SJCRH30 (cell line): ENCODE measurements around the gene MED29. TPM values are rescaled to one million over a fixed set of nuclear protein-coding genes. Genes with fewer than 3 reads are reported as not detected.

ENCODE experiments used
- DNase-seq, 2 experiments: peaks; one replicate each; pipeline ENCODE4 v3.0.0-alpha.2; 2015 to 2020
- H3K27ac ChIP-seq: fragments of 250-450 bp; sonication (Bioruptor Pico); 2 replicates; pipeline ENCODE4 v1.5.1; 2020; ENCODE audit warnings: mild to moderate bottlenecking, moderate library complexity
- H3K27me3 ChIP-seq: fragments of 250-450 bp; sonication (Bioruptor Pico); 2 replicates; pipeline ENCODE4 v1.5.1; 2020; ENCODE audit warnings: mild to moderate bottlenecking, moderate library complexity
- H3K36me3 ChIP-seq: fragments of 250-450 bp; sonication (Bioruptor Pico); 2 replicates; pipeline ENCODE4 v1.5.1; 2020; ENCODE audit warnings: mild to moderate bottlenecking, moderate library complexity
- H3K4me1 ChIP-seq: fragments of 250-450 bp; sonication (Bioruptor Pico); 2 replicates; pipeline ENCODE4 v1.5.1; 2020; ENCODE audit warnings: mild to moderate bottlenecking, moderate library complexity
- H3K4me3 ChIP-seq: fragments of 250-450 bp; sonication (Bioruptor Pico); 2 replicates; pipeline ENCODE4 v1.5.1; 2020; ENCODE audit warnings: mild to moderate bottlenecking, moderate library complexity
- H3K9me3 ChIP-seq: fragments of 250-450 bp; sonication (Bioruptor Pico); replicated peaks from 2 replicates; pipeline ENCODE4 v1.5.1; 2020; ENCODE audit warnings: mild to moderate bottlenecking, moderate library complexity
- total RNA-seq: library from RNA; depleted of rRNA; stranded (reverse); fragments of >200 nt; shearing (Covaris generic); gene quantifications from 2 replicates; pipeline ENCODE4 v1.2.3, GENCODE V29; 2014

MED29 gene
- total RNA-seq, 1 experiment from 2014 or later = 31.9 TPM

- H3K27ac ChIP-seq = no peak overlapping the region
- peaks cover 53% of the 10 kb centered on the region for H3K36me3 ChIP-seq
- H3K9me3 ChIP-seq = no peaks in the 10 kb centered on the region
- H3K27me3 ChIP-seq = no peaks in the 10 kb centered on the region
- DNase-seq = no peak
- H3K4me1 ChIP-seq = no peaks in the 10 kb centered on the region
- no peak overlapping the region for H3K4me3 ChIP-seq
Measured at GRCh38 chr19:39420769-39421168, 29.6 kb downstream of the MED29 start.

DNA sequence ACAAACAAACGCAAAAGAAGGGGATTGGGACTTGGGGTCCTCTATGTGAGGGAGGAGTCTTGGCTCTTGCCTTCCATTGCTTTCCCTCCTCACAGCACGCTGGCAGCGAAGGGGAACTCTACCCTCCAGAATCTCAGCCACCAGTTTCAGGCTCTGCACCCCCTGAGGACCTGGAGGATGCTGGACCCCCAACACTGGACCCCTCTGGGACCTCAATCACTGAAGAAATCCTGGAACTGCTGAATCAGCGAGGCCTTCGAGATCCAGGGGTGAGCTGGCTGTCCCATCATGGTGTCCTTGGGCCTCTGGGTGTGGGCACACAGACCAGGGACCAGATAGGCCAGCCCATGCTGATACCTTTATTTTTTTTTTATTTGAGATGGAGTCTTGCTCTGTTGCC lies 30.8 kb downstream of the MED29 start:
- H3K27ac ChIP-seq = no peak overlapping the region
- DNase-seq = no peak
- H3K36me3 ChIP-seq = peaks cover 53% of the 10 kb centered on the region
- no peaks in the 10 kb centered on the region for H3K4me1 ChIP-seq
- no peak overlapping the region for H3K4me3 ChIP-seq
- no peaks in the 10 kb centered on the region for H3K27me3 ChIP-seq
- H3K9me3 ChIP-seq = no peaks in the 10 kb centered on the region

DNA sequence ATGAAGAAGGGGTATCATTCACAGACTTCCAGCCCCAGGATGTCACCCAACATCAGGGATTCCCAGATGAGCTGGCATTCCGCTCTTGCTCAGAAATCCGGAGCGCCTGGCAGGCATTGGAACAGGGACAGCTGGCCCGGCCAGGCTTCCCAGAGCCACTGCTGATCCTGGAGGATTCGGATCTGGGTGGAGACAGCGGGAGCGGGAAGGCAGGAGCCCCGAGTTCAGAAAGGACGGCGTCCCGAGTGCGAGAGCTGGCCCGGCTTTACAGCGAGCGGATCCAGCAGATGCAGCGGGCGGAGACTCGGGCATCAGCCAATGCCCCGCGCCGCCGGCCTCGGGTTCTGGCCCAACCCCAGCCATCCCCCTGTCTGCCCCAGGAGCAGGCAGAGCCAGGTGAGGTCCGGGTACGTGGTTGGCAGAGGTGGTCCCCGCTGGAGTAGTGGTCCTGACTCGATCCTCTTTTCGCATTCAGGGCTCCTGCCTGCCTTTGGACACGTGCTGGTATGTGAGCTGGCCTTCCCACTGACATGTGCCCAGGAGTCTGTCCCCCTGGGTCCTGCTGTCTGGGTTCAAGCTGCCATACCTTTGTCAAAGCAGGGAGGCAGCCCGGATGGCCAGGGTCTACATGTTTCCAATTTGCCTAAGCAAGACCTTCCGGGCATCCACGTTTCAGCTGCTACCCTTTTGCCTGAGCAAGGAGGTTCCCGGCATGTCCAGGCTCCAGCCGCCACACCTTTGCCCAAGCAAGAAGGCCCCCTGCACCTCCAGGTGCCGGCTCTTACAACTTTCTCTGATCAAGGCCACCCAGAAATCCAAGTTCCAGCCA lies 32.3 kb downstream of the MED29 start:
- H3K4me1 ChIP-seq = peaks cover 2% of the 10 kb centered on the region; the same call in 1 of the 2 replicates
- no peak overlapping the region for H3K4me3 ChIP-seq
- no peaks in the 10 kb centered on the region for H3K9me3 ChIP-seq
- H3K27ac ChIP-seq = no peak overlapping the region
- DNase-seq = no peak
- no peaks in the 10 kb centered on the region for H3K27me3 ChIP-seq
- H3K36me3 ChIP-seq = peaks cover 45% of the 10 kb centered on the region

DNA sequence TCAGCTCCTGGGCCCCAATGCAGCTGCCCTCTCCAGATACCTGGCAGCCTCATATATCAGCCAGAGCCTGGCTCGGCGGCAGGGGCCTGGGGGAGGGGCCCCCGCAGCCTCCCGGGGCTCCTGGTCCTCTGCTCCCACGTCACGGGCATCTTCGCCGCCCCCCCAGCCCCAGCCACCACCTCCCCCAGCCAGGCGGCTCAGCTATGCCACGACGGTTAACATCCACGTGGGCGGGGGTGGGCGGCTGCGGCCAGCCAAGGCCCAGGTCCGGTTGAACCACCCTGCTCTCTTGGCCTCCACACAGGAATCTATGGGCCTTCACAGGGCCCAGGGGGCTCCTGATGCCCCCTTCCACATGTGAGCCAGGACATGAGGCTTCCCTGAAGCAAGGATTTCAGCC lies 33.8 kb downstream of the MED29 start:
- Histone ChIP-seq H3K4me1 (peaks cover 7% of the 10 kb centered on the region; the same call in 1 of the 2 replicates), H3K36me3 (peaks cover 33% of the 10 kb centered on the region), H3K27me3 (no peaks in the 10 kb centered on the region), H3K27ac (no peak overlapping the region), H3K4me3 (no peak overlapping the region), H3K9me3 (no peaks in the 10 kb centered on the region)
- no peak for DNase-seq

GRCh38 chr19:39425744-39426143 lies 34.6 kb downstream of the MED29 start:
- H3K9me3 ChIP-seq = no peaks in the 10 kb centered on the region
- no peak overlapping the region for H3K27ac ChIP-seq
- H3K4me1 ChIP-seq = peaks cover 7% of the 10 kb centered on the region; the same call in 1 of the 2 replicates
- DNase-seq = no peak
- no peaks in the 10 kb centered on the region for H3K27me3 ChIP-seq
- H3K4me3 ChIP-seq = no peak overlapping the region
- H3K36me3 ChIP-seq = peaks cover 28% of the 10 kb centered on the region

GRCh38 chr19:39426170-39426569 lies 35.0 kb downstream of the MED29 start:
- no peak for DNase-seq
- H3K9me3 ChIP-seq = no peaks in the 10 kb centered on the region
- H3K36me3 ChIP-seq = peaks cover 27% of the 10 kb centered on the region
- no peak overlapping the region for H3K27ac ChIP-seq
- H3K27me3 ChIP-seq = no peaks in the 10 kb centered on the region
- H3K4me1 ChIP-seq = peaks cover 7% of the 10 kb centered on the region; the same call in 1 of the 2 replicates
- H3K4me3 ChIP-seq = no peak overlapping the region

DNA sequence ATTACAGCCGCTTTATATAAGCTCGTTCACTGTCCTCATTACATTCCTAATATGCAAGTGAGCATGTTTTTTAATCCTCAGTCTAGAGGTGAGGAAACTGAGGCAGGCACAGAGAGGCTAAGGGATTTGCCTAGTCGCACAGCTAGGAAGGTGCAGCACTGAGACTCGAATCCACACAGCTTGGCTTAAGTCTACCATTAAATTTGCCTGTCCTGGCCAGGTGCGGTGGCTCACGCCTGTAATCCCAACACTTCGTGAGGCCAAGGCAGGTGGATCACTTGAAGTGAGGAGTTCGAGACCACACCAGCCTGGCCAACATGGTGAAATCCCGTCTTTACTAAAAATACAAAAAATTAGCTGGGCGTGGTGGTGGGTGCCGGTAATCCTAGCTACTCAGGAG lies 36.5 kb downstream of the MED29 start:
- Histone ChIP-seq H3K27me3 (no peaks in the 10 kb centered on the region), H3K36me3 (peaks cover 23% of the 10 kb centered on the region), H3K4me3 (no peak overlapping the region), H3K9me3 (no peaks in the 10 kb centered on the region), H3K4me1 (peaks cover 7% of the 10 kb centered on the region; the same call in 1 of the 2 replicates), H3K27ac (no peak overlapping the region)
- DNase-seq = no peak

DNA sequence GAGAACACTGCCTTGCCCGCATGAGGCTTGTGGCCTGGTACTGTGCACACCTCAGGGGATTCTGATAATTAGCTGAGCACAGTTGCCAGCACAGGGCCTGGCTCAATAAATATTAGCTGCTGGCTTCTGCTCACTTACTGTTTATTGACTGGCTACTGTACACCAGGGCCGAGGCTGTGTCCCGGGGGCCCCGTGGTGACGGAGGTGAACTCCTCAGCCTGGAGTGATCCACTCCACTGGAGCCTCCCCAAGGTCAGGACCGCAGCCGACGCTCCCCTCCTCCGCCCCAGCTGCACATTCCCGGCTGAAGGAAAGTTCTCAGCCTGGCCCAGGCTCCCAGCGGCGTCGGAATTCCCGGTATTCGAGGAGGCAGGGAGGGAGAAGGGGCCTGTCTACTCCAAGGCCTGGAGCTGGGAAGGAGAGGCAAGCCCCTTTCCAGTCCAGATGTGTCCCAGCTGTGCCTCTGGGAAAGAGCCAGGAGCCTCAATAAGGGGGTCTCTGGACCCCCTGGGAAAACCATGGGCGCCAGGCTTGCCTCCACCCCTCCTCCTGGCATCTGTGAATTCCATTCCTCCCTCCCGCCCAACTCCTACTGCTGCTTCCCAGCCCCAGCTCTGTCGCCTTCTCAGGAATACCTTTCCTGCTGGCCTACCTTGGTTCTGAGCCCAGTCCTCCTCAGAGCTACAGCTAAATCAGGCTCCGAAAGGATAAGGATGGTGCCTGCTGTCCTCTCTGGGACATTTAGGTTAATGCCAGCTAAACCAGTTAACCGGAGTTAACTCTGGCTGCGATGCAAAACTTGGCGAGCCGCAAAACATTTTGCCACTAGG lies 37.3 kb downstream of the MED29 start:
- peak overlapping the region; percentile 7; the same call in 1 of the 2 replicates for H3K4me3 ChIP-seq
- no peaks in the 10 kb centered on the region for H3K9me3 ChIP-seq

DNA sequence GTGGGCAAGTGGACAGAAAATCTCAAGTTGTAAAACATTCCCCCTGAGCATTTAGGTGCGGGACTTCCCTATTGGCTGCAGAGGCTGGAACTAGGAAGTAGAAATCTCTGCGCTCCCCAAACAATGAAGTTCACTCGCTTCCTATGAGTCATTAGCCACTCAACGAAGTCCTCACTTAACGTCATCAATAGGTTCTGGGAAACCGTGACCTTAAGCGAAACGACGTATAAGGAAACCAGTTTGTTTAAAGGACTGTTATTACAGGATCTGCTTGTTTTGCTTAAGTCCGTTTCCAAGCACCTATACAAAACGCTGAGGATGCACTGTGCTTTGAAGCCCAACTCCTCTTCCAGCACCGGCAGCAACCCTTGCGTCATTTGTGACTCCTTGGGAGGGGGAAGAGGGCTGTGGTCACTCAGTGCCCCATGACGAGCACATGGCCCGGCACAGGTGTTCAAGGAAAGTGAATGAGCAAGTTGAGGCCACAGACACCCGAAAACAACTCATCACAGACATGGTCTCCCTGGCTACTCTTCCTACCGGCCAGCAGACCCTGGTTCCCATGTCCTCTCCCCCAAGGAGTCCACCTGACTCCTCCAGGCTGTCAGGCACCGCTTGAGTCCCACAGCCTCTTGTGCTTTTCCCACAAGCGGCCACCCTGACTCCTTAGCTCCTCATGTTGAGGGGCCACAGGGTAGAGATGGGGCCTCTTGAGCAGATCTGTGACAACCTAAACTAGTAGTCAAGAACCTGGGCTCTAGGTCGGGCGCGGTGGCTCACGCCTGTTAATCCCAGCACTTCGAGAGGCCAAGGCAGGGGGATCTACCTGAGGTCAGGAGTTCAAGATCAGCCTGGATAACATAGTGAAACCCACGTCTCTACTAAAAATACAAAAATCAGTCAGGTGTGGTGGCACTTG lies 39.8 kb downstream of the MED29 start:
- Histone ChIP-seq H3K36me3 (peaks cover 39% of the 10 kb centered on the region), H3K4me3 (no peak overlapping the region), H3K4me1 (peaks cover 7% of the 10 kb centered on the region; the same call in 1 of the 2 replicates), H3K27ac (peak overlapping the region; percentile 3; the same call in 1 of the 2 replicates), H3K9me3 (no peaks in the 10 kb centered on the region), H3K27me3 (no peaks in the 10 kb centered on the region)
- DNase-seq = peak; percentile 30 to 51

More for the DNA sequence above, 37.3 kb downstream of the MED29 start:
- Histone ChIP-seq H3K27me3 (no peaks in the 10 kb centered on the region), H3K4me1 (peaks cover 7% of the 10 kb centered on the region; the same call in 1 of the 2 replicates), H3K27ac (no peak overlapping the region; the same call in 1 of the 2 replicates), H3K36me3 (peaks cover 29% of the 10 kb centered on the region)
- DNase-seq = peak; percentile 74 to 79

DNA sequence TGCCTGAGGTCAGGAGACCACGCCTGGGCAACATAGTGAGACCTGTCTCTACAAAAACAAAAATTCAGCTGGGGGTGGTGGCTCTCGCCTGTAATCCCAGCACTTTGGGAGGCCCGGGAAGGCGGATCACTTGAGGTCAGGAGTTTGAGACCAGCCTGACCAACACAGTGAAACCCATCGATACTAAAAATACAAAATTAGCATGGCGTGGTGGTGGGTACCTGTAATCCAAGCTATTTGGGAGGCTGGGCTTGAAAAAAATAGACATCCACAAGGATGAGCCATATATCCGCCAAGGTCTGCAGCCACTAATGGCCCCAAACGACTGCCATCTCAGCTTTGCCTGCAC lies 41.5 kb downstream of the MED29 start:
- Histone ChIP-seq H3K4me1 (peaks cover 7% of the 10 kb centered on the region; the same call in 1 of the 2 replicates), H3K9me3 (no peaks in the 10 kb centered on the region), H3K27ac (no peak overlapping the region), H3K27me3 (no peaks in the 10 kb centered on the region), H3K4me3 (no peak overlapping the region), H3K36me3 (peaks cover 39% of the 10 kb centered on the region)
- DNase-seq = no peak

DNA sequence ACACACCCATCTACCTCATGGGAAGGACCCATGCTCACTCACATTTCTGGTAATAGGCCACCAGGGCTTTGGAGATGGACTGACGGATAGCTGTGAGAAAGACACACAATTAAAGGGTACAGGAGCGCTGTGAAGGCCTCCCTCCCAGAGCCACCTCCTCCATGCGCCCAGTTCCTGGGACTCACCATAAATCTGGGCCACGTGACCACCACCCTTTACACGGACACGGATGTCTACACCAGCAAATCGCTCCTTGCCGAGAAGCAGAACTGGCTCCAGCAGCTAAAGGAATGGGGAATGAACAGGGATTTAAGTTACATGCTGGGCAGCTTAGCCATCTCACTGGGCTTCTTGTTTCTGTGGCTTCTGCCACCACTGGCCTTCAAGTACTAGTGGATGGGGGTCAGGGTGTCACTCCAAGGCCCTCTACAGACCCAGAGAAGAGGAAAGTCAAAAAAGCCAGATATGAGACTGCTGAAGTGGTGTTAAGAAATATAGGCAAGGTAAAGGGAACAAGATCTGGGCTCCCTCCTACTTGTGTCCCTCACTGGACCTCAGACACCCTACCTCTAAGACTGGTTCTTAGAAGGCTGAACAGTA lies 42.4 kb downstream of the MED29 start:
- DNase-seq = no peak
- no peak overlapping the region for H3K4me3 ChIP-seq
- H3K4me1 ChIP-seq = peaks cover 4% of the 10 kb centered on the region; the same call in 1 of the 2 replicates
- no peaks in the 10 kb centered on the region for H3K27me3 ChIP-seq
- H3K36me3 ChIP-seq = peaks cover 39% of the 10 kb centered on the region
- H3K27ac ChIP-seq = no peak overlapping the region
- H3K9me3 ChIP-seq = no peaks in the 10 kb centered on the region

DNA sequence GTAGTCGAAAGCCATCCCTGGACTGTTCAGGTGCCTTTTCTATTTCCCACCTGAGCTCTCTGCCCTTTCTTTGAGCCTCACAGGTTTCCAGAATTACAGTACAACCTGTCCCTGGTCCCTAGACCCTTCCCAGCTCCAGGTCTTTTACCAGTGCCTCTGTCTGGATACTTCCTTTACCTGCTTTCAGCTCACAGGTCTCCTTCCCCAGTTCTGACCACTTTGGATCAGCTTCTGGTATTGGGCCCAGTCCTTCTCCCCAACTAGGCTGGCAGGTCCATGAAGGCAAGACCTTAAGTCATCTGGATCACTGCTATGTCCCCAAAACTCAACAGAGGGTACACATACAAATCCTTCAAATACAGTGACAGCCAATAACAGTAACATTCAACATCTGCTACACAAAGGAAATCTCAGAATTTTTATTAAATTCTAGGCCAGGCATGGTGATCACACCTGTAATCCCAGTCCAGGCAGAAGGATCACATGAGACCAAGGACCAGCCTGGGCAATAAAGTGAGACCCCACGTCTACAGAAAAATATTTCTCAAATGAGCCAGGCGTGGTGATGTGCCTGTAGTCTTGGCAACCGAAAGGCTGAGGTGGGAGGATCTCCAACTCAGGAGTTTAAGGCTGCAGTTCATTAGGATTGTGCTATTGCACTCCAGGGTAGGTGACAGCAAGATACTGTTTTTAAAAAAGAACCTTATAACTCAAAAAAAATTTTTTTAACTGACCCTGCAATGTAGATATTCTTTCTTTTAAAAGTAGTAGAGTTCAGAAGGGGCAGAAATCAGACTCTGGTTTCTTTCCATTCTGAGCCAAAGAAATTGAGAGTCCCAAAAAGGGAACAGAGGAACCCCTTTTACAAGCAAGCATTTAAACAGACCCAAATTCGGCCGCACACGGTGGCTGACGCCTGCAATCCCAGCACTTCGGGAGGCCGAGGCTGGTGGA lies 43.2 kb downstream of the MED29 start:
- peak overlapping the region; percentile 85 for H3K4me3 ChIP-seq
- DNase-seq = no peak
- peaks cover 39% of the 10 kb centered on the region for H3K36me3 ChIP-seq
- no peak overlapping the region; the same call in 1 of the 2 replicates for H3K27ac ChIP-seq
- H3K4me1 ChIP-seq = no peaks in the 10 kb centered on the region
- H3K9me3 ChIP-seq = no peaks in the 10 kb centered on the region
- H3K27me3 ChIP-seq = no peaks in the 10 kb centered on the region
